ENCODE data around the gene ELL.

GRCh38 chr19:18473003-18473705, 48.7 kb downstream of the ELL start:
- TF ChIP-seq CTCF (IDR thresholded peaks at IDR 0.05) = no peak
- TF ChIP-seq POLR2A (IDR thresholded peaks at IDR 0.05) = no peak

Measured in esophagus squamous epithelium (tissue), 4 donors.